ENCODE measurements around the gene SETDB2. TPM values are rescaled to one million over a fixed set of nuclear protein-coding genes. Genes with fewer than 3 reads are reported as not detected.

SETDB2 gene
- total RNA-seq, 4 donors from 2014 or later: 5.4 to 20.6 (median 8.9) TPM

- Histone ChIP-seq H3K4me3 (peak overlapping the region in 2 of 4 donors; percentile 5 to 34), H3K27ac (peak overlapping the region; percentile 13 to 80 (median 58)), H3K4me1 (no peaks in the 10 kb centered on the region), H3K36me3 (no peaks in the 10 kb centered on the region), H3K27me3 (no peaks in the 10 kb centered on the region), H3K9me3 (no peaks in the 10 kb centered on the region)
- no peak for DNase-seq
- TF ChIP-seq POLR2A (IDR thresholded peaks at IDR 0.05) (no peak), CTCF (IDR thresholded peaks at IDR 0.05) (no peak)
These were observed 43.1 kb upstream of the SETDB2 start for GRCh38 chr13:49400755-49401659.

- DNase-seq: no peak
- no peak overlapping the region for H3K27ac ChIP-seq
- no peaks in the 10 kb centered on the region for H3K36me3 ChIP-seq
These were observed 39.9 kb upstream of the SETDB2 start for GRCh38 chr13:49403996-49404702.

GRCh38 chr13:49404703-49405020, 39.4 kb upstream of the SETDB2 start:
- TF ChIP-seq POLR2A (IDR thresholded peaks at IDR 0.05) (no peak), CTCF (IDR thresholded peaks at IDR 0.05) (no peak)
- Histone ChIP-seq H3K4me3 (no peak overlapping the region), H3K9me3 (no peaks in the 10 kb centered on the region), H3K27ac (no peak overlapping the region), H3K36me3 (no peaks in the 10 kb centered on the region), H3K4me1 (no peaks in the 10 kb centered on the region), H3K27me3 (no peaks in the 10 kb centered on the region)
- no peak for DNase-seq

More at GRCh38 chr13:49403996-49404702, 39.9 kb upstream of the SETDB2 start:
- Histone ChIP-seq H3K27me3 (no peaks in the 10 kb centered on the region), H3K9me3 (no peaks in the 10 kb centered on the region), H3K4me1 (no peaks in the 10 kb centered on the region), H3K4me3 (no peak overlapping the region)
- TF ChIP-seq POLR2A (IDR thresholded peaks at IDR 0.05): no peak
- TF ChIP-seq CTCF (IDR thresholded peaks at IDR 0.05): no peak

- Histone ChIP-seq H3K9me3 (no peaks in the 10 kb centered on the region), H3K27me3 (no peaks in the 10 kb centered on the region), H3K36me3 (no peaks in the 10 kb centered on the region), H3K4me3 (no peak overlapping the region), H3K4me1 (no peaks in the 10 kb centered on the region), H3K27ac (no peak overlapping the region)
- no peak for DNase-seq
- no peak for TF ChIP-seq CTCF (IDR thresholded peaks at IDR 0.05)
- TF ChIP-seq POLR2A (IDR thresholded peaks at IDR 0.05): no peak
These were observed 37.0 kb upstream of the SETDB2 start for GRCh38 chr13:49407068-49407467.

- Histone ChIP-seq H3K27me3 (no peaks in the 10 kb centered on the region), H3K36me3 (no peaks in the 10 kb centered on the region), H3K4me3 (no peak overlapping the region), H3K4me1 (no peaks in the 10 kb centered on the region), H3K9me3 (no peaks in the 10 kb centered on the region), H3K27ac (no peak overlapping the region)
- TF ChIP-seq POLR2A (IDR thresholded peaks at IDR 0.05) (no peak), CTCF (IDR thresholded peaks at IDR 0.05) (no peak)
- DNase-seq: no peak
These were observed 36.1 kb upstream of the SETDB2 start for GRCh38 chr13:49407936-49408335.
